ENCODE measurements around the gene EXOC6B.

EXOC6B gene

DNA sequence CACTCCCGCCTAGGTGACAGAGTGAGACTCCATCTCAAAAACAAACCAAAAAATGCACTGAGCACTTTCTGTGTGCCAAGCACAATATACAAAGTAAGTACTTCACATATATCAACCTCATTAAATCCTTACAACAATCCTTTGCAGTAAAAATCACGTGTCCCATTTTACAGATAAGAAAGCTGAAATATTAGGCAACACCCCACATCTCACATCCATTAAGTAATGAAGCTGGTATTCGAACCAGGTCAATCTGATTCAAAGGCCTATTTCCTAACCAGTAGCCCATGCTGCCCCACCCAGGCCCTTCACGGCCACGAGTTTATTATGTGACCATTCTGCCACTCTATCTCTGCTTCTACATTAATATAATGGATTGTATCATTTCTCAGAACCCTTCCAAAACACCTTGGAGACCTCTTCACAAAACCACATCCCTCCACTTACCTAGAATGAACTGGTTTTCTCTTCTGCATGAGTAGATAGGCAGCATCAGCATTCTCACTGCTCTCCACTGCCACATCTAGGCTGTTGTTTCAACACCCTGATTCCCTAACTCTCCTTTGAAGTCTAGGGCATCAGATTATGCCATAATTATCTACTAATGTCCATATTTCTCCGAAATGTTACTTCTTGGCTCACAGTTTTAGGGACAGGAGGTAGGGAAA is 3.1 kb upstream of the EXOC6B start:
- no peak for DNase-seq (ENCODE audit: low read depth in 2 of 2)

DNA sequence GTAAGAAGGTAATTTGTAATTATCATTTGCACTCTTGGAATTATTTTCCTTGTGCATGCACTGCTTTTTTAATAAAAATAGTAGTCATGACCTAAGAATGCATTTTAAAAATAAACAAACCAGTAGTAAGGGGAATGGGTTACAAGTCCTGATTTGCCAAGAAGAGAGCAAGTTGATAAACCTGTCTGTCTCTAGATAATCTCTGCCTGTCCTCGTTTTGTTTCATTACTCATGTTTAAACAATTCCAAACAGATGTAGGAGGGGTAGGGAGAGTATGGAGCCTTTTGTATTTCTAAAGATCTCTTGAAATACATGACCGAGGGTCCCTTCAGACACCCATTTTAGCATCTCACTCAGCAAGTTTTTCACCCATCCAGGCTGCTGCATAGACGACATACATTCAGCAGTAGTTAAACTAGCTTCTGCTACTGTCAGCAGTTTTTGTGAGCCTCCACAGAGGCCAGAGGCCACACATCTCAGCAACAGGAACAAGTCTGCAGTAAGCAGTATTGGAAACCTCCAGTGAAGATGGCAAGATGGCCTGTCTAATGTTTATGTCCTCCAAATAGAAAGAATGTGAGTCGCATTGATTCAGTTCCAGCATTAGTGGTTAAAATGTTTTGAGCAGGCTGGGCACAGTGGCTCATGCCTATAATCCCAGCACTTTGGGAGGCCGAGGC is 2.3 kb upstream of the EXOC6B start:
- no peak for DNase-seq (ENCODE audit: low read depth in 2 of 2)

DNA sequence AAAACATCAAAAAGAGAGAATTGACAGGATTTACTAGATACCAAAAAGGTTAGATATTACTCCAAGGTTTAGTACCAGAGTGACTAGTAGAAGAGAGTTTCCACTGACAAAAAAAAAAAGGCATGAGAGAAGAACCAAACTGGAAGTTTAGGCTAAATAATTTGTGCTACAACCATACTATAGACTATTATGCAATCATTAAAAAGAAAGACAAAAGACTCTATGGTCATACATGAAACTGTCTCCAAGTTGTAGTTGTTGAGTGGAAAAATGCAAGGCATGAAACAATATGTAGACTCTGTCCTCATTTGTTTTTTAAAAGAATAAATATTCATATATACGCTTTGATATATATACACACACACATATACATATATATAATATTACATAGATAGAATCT is 1.7 kb upstream of the EXOC6B start:
- no peak for DNase-seq (ENCODE audit: low read depth in 2 of 2)

DNA sequence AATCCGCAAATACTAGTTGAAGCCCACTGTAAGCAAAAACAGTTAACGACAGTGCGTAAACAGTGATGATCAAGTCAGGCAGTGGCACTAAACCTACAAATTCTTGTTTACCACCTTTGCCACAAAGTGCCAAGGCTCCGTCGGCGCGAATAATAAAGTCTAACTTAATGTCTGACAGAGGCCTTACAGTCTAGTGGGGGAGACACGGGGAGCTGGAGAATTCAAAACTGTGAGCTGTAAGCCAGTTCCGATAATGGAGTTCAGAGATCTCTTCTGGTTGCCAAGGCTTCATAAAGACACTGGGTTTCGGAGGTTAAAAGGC is 284 bp upstream of the EXOC6B start:
- DNase-seq (ENCODE audit: low read depth in 2 of 2) = no peak

DNA sequence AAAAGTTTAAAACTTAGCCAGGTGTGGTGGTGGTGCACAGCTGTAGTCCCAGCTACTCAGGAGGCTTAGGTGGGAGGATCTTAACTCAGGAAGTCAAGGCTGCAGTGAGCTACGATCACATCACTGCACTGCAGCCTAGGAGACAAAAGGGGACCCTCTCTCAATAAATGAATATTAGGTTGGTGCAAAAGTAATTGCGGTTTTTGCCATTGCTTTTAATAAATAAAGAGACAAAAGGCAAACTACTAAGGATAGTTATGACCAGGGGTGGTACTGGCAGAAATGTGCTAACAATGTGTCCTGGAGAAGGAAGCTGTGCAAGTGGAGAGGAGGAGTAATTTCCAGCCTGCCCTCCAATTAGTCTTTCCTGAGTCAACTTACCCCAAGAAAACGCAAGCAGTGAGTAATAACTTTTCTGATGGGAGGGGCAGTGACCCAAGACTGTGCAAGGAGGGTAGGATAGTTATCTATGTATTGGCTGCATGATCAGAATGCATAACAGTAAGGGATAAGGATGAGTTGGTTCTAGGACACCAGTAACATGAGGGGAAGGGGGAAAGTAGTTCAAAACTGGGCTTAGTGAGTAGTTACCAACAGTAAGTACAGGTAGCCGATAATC is 1.5 kb downstream of the EXOC6B start:
- no peak for DNase-seq (ENCODE audit: low read depth in 2 of 2)

DNA sequence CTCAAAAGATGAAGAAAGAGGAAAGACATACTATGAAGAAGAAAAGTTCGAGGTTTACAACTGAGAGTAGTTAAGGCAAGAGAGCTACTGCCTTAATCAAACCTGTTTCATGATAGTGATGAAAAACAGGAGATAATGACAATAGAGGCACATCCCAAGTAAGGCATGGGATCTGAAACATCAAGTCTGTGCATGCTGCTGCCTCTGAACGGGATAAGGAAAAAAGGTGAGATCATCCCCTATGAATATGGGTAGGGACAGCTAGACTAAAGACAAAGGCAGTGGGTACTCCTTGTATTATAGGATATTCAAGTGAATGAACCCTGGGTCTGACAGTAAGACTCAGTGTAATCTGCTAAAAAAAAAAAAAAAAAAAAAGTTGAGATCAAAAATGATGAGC is 3.0 kb downstream of the EXOC6B start:
- no peak for DNase-seq (ENCODE audit: low read depth in 2 of 2)

DNA sequence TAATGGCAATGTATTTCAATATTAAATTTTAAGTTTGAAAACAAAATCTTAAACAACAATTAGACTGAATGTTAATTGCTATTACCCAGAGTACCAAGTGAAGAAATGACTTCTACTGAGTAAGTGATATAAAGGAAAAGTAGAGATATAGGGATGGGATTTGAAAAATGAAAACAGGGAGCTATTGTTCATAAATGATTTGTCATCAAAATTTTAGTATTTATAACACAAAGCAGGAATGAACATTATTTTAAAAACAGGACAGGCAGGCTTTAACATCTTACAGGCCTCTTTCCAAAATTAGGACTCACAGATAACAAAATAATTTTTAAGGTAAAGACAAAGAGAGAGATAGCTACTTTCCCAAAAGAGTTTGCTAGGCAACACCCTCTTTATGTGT is 3.9 kb downstream of the EXOC6B start:
- no peak for DNase-seq (ENCODE audit: low read depth in 2 of 2)

DNA sequence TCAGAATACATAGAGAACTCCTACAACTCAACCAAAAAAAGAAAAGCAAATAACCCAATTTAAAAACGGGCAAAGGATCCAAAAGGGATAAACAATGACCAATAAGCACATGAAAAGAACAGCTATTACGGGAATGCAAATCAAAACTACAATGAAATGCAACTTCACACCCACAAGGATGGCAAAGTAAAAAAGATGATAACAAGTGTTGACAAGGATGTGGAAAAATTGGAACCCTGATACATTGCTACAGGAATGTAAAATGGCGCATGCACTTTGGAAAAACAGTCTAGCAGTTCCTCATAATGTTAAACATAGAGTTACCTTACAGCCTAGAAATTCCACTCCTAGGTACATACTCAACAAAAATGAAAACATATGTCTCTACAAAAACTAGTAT is 4.7 kb downstream of the EXOC6B start:
- no peak for DNase-seq (ENCODE audit: low read depth in 2 of 2)

DNA sequence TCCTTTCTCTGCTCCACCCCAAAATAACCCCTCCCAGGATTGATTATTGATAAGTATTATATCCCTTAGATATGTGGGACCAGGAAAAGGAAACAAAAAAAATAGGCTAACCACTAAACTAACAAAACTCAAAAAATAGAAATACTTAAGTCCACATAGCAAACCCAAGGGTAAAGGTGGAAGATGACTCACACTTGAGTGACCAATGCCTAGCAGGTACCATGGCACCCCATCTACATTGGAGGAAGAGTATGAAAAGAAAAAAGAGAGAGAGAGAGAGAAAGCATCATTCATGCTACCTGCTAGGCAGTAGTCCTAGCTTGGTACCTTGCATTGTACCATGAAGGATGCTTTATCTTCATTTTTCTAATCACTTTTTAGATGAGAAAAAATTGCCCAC is 6.3 kb downstream of the EXOC6B start:
- DNase-seq (ENCODE audit: low read depth in 2 of 2) = no peak

DNA sequence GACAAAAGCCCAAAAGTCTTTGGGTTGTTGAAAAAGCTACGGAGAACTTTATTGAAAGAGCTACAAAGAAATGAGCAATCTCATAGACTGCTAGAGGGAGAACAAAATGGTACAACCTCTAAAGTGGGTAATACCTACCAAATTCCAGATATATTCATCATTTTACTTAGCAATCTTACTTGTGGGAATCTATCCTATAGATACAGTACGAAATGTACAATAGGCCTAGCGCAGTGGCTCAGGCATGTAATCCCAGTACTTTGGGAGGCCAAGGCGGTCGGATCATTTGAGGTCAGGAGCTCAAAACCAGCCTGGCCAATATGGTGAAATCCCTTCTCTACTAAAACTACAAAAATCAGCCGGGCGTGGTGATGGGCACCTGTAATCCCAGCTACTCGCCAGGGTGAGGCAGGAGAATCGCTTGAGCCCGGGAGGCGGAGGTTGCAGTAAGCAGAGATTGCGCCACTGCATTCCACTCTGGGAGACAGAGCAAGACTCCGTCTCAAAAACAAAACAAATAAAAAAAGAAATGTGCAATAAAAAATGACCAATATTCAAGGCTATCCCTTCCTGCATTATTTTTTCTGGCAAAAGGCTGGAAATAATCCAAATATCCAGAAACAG is 10.1 kb downstream of the EXOC6B start:
- DNase-seq (ENCODE audit: low read depth in 2 of 2) = no peak

DNA sequence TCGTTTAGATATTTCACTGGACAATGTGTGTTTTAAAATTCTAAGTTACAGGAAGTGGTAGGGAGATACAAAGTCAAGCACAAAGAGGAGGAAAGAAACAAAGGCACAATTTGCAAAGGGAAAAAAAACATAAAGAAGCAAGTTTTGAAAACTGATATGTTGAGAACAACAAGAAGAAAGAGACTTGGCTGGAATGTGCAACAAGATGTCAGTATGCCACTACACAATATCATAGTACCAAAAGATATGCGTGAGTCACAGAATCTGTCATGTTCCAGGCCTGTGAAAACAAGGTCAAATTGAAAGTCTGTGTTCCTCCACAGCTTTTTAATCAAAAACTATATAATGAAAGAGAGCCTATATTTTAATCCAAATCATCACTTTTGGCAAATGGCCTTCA is 12.0 kb downstream of the EXOC6B start:
- DNase-seq (ENCODE audit: low read depth in 2 of 2) = no peak

DNA sequence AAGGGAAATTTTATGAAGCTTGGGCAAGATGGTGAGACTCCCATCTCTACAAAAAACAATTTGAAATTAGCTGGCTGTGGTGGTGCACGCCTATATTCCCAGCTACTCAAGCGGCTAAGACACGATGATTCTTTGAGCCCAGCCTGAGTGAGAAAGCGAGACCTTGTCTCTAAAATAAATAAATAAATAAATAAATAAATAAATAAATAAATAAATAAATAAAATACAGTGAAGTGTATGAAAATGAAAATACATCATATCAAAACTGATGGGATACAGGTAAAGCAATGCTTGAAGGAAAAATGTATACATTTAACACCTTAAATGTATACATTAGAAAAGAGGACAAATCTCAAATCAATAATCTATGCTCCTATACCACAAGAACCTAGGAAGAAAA is 15.7 kb downstream of the EXOC6B start:
- DNase-seq (ENCODE audit: low read depth in 2 of 2) = no peak

DNA sequence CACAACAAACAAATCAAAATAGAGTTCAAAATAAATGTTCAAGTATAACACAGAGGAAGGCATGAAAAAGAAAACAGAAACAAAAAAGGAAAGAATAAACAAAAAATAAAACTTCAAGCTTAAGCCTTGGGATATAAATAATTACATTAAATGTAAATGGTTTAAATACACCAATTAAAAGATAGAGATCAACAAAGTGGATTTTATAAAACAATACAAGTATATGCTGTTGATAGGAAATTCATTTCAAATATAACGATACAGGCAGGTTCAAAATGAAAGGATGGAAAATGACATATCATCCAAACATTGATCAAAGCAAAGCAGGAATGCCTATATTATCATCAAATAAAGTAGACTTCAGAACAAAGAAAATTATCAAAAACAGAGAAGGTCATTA is 16.7 kb downstream of the EXOC6B start:
- no peak for DNase-seq (ENCODE audit: low read depth in 2 of 2)

DNA sequence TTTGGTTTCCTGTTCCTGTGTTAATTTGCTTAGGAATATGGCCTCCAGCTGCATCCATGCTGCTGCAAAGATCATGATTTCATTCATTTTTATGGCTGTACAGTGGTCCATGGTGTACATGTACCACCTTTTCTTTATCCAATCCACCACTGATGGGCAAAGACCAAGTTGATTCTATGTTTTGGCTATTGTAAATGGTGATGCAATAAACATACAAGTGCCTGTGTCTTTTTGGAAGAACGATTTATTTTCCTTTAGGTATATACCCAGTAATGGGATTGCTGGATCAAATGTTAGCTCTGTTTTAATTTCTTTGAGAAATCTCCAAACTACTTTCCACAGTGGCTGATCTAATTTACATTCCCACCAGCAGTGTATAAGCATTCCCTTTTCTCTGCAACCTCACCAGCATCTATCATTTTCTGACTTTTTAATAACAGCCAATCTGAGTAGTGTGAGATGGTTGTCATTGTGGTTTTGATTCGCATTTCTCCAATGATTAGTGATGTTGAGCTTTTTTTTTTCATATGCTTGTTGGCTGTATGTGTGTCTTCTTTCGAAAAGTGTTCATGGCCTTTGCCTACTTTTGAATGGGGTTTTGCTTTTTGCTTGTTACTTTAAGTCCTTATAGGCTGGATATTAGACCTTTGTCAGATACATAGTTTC is 19.4 kb downstream of the EXOC6B start:
- DNase-seq (ENCODE audit: low read depth in 2 of 2) = no peak

DNA sequence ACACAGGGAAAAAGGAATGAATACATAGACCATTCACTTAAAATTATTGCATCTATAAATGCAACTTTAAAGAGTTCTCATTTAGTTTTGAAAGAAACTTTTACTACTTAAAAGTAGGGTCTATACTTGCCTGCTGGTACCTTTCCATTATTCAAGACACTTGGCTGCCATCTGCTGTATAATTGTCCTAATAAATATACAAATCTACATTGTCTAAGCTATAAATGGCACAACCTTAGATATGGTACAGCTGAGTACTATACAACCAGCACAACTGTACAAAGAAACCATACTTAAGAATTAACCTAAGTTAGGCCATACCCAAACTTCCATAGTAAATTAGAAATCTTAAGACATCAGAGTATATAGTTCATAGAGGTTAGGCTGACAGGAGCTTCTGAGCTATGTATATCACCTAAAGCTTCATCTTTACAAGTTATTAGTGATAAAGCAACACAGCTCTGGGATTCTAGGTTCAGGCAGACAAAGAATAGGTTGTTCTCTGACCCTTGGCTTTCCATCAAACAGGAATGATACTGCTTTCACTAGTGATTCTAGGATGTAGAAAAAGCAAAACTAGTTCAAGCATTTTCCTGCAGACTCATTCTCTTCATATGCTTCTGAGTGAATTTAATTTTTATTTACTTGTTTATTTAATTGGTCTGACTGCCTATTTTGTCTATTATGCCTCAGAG is 22.1 kb downstream of the EXOC6B start:
- no peak for DNase-seq (ENCODE audit: low read depth in 2 of 2)

DNA sequence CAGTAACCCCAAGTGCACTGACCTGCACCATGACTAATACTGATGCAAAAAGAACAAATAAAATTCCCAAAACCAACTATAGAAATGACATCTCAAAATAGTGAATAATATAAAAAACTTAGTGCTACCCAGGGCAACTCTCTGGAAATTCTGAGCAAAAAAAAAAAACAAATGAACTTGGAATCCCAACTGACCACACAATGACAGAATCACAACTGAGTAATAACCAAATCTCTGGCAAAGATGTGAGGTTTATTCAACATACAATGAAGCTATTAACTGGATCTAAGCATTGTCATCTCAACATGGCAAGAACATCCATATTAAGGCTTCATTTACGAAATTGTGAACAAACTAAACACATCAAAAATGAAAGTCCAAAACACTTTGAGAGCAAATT is 22.7 kb downstream of the EXOC6B start:
- no peak for DNase-seq (ENCODE audit: low read depth in 2 of 2)

DNA sequence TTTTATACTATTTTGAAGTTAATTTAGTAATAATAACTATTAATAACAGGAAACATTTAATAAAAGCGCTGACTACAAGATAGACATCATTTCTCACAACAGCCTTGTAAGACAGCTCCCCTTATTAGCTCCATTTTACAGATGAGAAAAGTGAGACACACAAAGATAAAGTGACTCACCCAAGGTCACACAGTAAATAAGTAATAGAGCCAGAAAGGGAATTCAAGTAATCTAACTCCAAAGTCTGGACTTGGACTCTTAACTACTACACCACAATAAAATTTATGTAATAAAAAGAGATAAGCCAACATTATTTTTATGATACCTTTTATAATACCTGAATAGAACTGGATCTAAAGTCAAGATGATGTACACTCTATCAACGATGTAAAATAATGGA is 25.3 kb downstream of the EXOC6B start:
- DNase-seq (ENCODE audit: low read depth in 2 of 2) = no peak

DNA sequence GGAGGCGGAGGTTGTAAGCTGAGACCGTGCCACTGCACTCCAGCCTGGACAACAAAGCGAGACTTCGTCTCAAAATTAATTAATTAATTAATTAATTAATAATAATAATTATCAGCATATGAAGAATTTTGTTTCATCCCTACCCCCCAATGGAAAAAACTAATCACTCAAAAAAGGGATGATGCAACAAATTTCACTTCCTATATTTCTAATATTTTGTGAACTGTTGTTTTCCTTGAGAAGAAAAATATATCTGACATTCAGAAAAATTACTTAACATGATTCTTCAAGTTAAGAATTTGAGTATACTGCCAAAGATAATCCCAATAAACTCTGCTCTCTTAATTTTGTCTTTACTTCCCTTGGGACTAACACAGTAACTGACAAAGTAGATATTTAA is 28.1 kb downstream of the EXOC6B start:
- no peak for DNase-seq (ENCODE audit: low read depth in 2 of 2)

DNA sequence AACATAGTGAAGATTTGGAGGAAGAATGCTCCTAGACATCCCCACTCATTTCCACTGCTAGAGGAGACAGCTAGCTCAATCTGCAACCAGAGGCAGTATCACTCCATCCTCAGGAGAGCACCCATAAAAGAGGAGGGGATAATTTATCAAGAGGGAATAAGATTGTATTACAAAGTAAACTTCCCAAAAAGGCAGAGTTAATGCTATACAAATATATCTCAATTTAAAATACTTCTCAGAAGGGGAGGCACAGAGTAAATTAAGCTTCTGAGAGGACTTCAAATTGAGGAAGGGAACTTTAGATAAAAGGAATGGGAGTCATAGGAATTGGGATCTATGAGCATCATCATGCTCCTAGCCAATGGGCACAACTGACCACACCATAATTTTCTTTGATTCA is 29.1 kb downstream of the EXOC6B start:
- no peak for DNase-seq (ENCODE audit: low read depth in 2 of 2)

DNA sequence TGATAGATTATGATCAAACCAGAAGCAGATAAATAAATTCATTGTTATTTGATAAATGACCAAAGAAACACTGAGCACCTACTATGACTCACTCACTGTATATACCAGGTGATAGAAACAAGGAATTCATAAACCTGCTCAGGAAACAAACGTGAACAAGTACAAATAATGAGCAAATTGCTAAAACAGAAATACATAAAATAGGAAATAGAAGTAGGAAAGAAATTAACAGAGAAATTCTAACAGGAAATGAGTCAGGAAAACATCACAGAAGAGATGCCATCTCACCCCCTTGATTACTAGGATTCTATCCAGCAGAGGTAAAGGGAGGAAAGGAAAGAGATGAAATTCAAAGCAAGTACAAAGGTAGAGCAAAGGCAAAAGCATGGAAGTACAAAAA is 31.3 kb downstream of the EXOC6B start:
- DNase-seq (ENCODE audit: low read depth in 2 of 2) = no peak

DNA sequence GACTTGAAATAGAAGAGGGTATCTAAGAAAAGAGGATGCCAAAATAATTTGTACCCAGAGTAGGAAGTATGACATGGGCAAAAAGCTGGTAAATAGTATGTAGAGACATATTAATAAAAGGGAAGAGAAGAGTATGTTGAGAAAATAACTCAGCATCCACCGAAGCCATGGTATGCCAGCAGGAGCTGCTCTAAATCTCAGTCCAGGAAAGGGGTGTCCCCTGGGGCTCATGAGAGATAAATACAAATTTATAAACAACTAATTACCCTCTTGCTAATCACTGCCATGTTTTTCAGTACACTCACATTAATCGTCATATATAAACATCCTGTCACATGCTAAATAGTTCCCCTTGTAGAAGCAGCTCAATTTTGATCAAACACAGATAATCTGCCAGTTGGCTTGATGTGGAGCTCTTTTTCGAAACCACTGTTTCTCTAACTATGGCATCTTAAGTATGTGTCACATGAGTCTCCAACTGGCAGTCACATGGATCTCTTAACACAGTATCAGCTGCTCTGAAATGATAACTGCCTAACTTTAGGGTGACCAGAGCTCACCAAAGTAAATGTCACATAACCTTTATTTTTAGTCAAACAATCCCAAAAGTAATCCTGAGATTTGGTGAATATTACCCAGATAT is 31.9 kb downstream of the EXOC6B start:
- no peak for DNase-seq (ENCODE audit: low read depth in 2 of 2)

DNA sequence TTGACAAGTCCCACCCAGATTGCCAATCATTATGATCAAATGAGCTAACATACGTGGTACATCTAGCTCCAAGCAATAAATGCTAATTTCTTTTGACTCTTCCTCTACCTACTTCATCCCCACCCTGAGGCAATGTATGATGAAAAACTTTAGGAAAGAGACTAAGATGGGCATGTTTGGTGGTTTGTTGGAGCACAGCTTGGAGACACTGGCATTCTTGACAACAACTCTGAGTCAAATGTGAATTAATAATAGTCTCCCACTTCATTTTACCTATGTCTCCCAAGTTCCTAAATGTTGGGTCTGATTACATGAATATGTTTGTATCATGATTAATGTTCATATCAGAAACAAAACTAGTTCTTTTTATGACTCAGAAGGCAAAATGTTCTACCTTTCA is 36.6 kb downstream of the EXOC6B start:
- no peak for DNase-seq (ENCODE audit: low read depth in 2 of 2)
